Activated T-cell treated with anti-CD3 and anti-CD28 coated beads for 4 hours (primary cell): ENCODE measurements around the gene ASB11.
"Not testable (repeated sequence)": the region's sequence is repeated elsewhere in the genome, so short reads cannot be mapped to it uniquely, and the experiment has no call there.

ENCODE experiments used
- DNase-seq: peaks from one replicate; pipeline ENCODE4 v3.0.0-alpha.2; 2020

ASB11 gene

GRCh38 chrX:15301924-15302323 is 13.5 kb downstream of the ASB11 start:
- no peak for DNase-seq

GRCh38 chrX:15299941-15300851 is 15.2 kb downstream of the ASB11 start:
- no peak for DNase-seq

GRCh38 chrX:15298780-15299179 is 16.7 kb downstream of the ASB11 start:
- DNase-seq, result no peak

GRCh38 chrX:15298201-15298600 is 17.2 kb downstream of the ASB11 start:
- no peak for DNase-seq

GRCh38 chrX:15293451-15293850 is 22.0 kb downstream of the ASB11 start:
- DNase-seq, result no peak

- DNase-seq, result no peak
Observed at GRCh38 chrX:15292861-15293260, 22.6 kb downstream of the ASB11 start.

- DNase-seq, result no peak
Observed at GRCh38 chrX:15277604-15278003, 37.8 kb downstream of the ASB11 start.

- no peak for DNase-seq
Observed at GRCh38 chrX:15274946-15275345, 40.5 kb downstream of the ASB11 start.

GRCh38 chrX:15273275-15273674 is 42.2 kb downstream of the ASB11 start:
- DNase-seq, result not testable (repeated sequence)

- no peak for DNase-seq
Observed at GRCh38 chrX:15271757-15272156, 43.7 kb downstream of the ASB11 start.

GRCh38 chrX:15269618-15270521 is 45.6 kb downstream of the ASB11 start, which contains the start of gene ASB9:
Gene ASB9, minus strand, starts transcription at chrX:15270083. Its CDS starts 209 bp downstream, at chrX:15269874.
- no peak for DNase-seq

- no peak for DNase-seq
Observed at GRCh38 chrX:15269120-15269519, 46.3 kb downstream of the ASB11 start.

GRCh38 chrX:15254852-15255251 is 60.6 kb downstream of the ASB11 start:
- DNase-seq, result no peak

- no peak for DNase-seq
Observed at GRCh38 chrX:15245896-15246295, 69.5 kb downstream of the ASB11 start.

GRCh38 chrX:15244421-15244820 is 71.0 kb downstream of the ASB11 start:
- DNase-seq, result no peak

- DNase-seq, result peak; percentile 17
Observed at GRCh38 chrX:15242899-15243555, 72.4 kb downstream of the ASB11 start.

GRCh38 chrX:15241301-15241700 is 74.1 kb downstream of the ASB11 start:
- DNase-seq, result no peak

- no peak for DNase-seq
Observed at GRCh38 chrX:15240414-15240813, 75.0 kb downstream of the ASB11 start.

- no peak for DNase-seq
Observed at GRCh38 chrX:15236146-15236545, 79.3 kb downstream of the ASB11 start.

GRCh38 chrX:15235001-15235400 is 80.4 kb downstream of the ASB11 start:
- no peak for DNase-seq

- no peak for DNase-seq
Observed at GRCh38 chrX:15233416-15234015, 81.9 kb downstream of the ASB11 start.
